MV-4-11 (cell line): Measurements from ENCODE around the gene RNF152.

Experiments used
- DNase-seq: peaks from one replicate; lab custom pipeline; 2025; lab: John Stamatoyannopoulos, UW

The RNF152 gene

DNA sequence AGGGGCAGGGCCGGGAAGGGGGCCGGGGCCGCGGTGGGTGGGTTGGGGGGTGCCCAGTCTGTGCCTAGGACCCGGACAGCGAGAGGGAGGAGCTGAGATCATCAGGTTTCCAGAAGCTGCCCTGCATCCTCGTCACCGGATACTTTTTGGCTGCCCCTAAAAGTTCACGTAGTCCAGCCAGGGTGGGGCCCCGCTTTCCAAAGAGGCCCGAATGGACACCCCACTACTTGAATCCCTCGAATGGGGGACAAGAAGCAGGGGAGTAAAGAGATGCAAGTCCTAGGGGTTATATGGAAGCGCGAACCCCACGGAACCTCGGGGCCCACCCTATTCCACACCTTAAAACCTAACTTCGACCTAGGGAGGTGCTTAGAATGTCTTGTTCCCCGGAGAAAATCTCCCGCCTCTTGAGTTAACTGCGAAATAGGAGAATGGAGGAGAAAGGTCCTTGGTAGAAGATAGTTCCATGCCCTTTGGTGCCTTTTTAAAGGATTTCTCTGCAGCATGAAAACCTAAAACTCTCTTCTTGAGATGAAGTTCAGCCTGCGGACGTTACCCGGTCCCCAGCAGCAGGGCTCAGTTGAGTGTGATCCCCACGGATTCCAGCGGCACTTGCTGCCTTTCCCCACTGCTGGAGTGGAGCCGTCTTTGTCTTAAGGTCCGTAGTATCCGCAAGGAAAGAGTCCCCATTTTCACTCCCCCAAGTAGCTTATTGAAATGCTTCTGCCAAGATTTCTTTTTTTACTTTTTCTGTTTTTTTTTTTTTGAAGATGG, 2.1 kb upstream of the RNF152 start:
- DNase-seq, result no peak

DNA sequence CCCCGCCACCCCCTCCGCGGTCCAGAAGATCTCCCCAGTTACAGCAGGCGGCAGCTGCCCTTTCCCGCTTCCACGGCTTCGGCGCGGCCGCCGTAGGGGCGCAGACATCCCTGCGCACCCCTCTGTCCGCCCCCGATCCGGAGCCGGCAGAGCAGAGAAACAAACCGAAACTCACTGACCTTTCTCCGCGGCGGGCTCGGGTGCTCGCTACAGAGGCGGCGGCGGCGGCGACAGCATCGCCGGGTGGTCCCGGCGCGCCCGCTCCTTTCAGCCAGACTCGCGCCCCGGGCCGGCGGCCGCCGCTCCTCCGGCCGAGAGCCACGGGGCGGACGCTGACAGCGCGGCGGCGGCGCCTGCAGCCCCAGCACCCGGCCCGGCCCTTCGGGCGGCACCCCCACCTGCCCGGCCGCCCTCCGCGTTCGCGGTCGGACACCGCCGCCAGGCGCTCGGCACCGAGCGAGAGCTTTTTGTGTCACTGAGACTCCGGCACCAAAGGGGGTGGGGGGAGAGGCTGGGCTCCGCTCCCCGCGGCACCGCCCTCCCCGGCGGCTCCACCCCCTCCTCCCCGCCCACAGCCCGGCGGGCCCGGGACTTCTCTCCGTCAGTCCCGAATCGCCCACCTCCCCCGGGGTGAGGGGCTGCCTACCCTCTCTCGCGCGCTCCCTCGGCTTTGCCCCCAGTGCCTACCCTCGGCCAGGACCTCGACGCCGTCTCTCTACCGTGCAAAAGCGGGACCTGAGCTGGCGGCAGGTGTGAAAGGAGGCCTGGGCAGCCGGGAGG, 1.4 kb upstream of the RNF152 start:
- no peak for DNase-seq

DNA sequence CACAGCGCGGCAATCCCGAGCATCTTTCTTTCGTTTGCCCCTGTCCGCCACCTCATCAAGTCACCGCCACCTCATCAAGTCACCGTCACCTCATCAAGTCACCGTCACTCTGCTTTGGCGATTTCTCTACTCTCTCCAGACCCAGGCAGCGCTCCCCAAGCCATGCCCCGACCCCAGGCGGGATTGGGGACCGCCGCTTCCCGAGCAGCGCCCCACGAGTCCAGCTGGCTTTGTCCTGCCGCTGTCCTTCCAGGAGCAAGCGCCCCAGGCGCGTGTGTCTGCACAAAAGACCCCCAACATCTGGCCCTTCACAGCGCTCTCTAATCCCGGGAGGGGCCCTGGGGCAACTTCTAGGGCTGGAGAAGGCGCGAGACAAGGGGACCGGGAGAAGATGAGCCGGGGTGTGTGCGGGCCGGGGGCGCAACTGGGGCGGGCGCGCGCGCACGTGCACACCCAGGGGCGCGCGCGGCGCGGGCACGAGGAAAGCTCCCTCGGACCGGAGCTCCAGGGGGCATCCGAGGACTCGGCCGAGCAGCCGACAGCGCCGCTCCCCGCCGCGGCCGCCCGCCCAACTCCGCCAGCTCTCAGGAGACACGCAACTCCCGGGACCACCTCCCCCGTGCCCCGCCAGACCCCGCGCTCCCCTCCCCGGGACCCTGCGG, 633 bp upstream of the RNF152 start:
- no peak for DNase-seq

DNA sequence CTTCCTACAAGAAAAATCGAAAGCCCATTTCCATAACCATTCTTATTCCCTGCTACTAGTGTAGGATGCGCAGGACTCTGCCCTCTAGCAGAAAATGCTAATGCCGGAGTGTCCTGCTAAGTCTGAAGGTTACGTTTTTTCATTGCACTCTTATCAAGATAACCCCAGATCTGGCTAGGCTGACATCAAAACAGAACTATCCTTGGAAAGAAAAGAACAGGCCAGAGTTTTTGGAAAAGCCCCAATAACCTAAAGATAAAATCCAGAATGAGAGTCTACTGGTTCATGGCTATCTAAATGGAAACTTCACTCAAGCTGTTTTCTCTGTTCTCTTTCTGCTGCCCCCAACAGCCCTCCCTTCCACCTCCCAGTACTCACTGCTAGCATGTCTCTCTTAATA, 913 bp downstream of the RNF152 start:
- no peak for DNase-seq

DNA sequence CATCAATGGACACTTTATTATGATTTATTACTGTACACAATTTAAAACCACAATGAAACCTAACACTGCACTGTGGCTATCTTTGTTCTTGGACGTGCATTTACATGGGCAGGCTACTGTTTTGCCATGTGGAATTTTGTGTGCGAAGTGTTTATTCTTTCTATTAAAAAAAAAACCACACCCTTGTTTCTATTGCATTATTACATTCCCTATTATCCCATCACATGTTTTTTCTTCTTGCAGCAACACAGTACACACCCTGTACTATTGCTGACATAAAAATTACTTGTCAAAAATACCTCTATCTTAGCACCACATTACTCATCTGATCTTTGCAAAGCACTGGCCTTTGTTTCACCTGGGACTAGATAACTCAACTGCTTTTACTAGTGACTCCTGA, 1.5 kb downstream of the RNF152 start:
- no peak for DNase-seq

DNA sequence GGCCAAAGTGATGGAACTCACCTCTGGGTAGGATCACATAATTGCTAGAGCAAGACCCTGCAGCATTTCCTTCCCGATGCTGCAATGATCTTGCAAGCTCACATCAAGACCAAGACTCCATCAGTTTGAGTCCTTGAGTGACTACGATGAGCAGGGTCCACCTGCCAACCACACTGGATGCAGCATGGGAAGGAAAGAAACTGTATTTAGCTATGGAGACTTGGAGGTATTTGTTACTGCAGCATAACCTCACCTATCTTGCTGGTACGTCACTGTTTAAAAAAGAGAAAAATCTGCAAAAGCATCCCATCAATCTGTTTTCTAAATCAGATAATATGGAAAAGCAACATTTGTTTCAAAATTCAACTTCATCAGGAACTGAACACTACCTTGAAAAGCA, 2.5 kb downstream of the RNF152 start:
- DNase-seq, result no peak

DNA sequence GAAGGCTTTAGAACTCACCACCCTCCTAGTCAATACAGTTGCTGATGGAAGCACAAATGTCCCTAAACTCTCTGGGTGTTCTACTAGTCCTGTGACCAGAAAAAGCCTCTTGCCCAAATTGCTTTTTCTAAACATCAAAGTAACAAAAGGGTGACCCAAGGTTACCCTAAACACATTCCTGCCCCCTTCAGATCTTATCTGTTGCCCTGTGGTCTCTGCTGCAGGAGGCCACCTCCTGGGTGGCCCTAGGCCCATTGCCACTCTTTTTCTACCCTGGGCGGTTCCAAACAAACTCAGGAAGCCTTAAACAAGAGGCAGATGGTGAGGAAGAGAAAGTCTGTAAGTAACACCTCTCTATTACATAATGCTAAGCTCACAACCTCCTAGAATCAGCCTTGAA, 3.3 kb downstream of the RNF152 start:
- no peak for DNase-seq

DNA sequence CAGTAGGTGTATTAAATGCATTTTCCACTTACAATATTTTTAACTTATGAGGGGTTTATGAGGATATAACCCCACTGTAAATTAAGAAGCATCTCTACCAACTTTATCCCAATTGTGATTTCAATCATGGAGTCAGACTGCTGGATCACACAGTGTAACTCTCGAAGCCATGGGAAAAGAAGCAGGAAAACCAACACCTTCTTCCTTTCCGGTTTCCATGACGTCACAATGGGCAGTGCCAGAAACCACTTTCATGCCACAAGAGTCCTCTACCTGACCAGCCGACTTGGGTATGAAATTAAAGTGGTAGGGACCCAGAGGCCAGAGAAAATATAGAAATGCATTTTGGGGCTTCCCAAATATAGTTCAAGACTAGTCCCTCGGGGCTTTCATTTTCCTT, 4.2 kb downstream of the RNF152 start:
- no peak for DNase-seq

DNA sequence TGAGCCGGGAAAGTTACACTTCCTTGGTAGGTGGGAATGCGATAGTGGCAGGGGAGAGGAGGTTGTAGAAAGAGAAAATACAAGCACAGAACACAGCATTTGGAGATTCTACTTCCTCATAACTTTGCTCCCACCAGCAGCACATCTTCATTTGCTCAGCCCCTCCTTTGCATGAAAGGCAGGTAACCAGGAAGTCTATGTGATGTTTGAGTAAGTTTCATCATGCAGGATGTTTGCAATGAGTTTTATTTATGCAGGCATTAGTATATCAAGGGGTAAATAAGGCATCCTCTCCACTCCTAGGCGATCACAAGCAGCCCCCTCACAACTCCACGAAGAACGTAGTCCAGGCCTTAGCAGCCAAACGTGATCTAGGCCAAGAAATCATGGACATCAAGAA, 5.0 kb downstream of the RNF152 start:
- no peak for DNase-seq

DNA sequence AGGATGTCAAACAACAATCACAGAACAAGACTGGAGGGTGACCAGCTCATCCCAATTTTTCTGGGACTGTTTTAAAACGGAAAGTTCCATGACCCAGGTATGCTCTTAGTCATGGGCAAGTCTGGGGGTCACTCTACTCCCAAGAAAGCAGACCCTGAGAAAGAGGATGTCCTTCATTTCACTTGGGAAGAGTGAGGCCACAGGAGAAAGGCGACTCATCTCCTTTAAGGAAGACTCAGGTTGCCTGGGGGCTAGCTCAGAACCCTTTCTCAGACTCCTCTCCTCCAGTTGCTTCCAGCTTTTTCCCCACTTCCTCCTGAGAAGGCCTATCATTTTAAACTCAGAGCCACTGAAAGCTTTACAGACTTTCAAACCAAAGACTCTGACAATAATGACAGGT, 9.3 kb downstream of the RNF152 start:
- DNase-seq, result no peak

DNA sequence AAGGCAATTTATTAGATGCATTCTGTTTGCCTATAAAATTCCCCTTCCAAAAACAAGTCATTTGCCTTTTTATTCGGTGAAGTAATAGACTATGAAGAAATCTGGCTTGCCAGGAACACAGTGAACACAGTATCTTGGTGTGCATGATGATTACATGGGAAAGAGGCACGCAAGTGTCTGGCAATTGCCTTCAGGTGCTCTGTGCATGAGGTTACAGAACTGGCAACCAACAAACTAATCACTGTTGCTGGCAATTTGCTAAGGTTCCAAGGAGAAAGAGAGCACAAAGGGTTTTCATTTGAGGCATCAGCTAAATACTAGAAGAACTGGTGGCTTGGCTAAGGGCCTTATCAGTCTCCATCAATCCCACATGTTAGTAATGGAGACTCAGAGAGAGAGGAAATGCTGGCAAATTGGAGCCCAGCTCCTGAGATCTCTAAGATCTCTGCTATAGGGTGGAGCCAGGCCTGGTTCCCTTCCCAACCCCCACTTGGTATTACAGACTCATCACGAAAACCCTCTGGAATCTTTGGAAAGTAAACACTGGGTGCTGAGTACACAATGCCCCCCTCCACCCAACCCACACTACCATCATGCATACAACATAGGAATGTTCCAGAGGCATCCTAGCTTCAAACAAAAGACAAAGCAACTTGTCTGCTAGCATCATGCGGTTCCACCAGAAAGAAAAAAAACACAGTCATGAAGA, 10.4 kb downstream of the RNF152 start:
- DNase-seq, result no peak

DNA sequence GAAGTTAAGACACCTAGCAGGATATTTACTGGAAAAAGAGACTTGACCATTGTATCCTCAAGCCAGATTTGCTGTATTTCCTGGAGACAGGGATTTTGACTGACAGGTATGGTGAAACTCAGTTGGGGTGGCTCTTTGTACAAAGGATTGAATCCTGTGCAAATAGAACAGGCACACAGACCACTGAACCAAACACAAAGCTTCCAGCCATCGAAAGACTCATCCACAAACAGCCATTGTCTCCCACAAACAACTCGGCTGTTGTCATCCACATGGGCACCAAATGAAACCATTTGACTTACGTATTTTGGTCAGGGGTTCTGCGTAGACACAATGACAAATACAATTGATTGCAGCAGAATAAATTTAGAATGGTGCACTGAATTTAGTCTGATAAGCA, 15.9 kb downstream of the RNF152 start:
- DNase-seq, result no peak

DNA sequence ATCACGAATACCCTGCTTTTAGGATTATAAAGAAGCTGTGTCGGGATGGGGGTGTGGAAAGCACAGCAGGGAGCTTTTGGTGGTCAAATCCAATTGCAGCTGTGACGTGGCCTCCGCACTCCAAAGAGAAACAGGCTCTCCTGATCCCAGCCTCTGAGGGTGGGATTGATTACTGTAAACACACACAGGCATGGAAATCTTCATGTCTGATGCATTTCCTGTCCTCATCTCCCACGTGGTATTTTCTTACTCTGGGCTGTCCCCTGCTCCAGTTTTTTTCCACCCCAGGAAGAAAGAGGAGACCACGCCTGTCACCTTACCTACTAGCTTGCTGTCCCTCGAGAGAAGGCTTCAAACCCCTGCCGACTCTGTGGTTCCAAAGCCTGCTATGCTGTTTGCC, 22.7 kb downstream of the RNF152 start:
- DNase-seq, result no peak

DNA sequence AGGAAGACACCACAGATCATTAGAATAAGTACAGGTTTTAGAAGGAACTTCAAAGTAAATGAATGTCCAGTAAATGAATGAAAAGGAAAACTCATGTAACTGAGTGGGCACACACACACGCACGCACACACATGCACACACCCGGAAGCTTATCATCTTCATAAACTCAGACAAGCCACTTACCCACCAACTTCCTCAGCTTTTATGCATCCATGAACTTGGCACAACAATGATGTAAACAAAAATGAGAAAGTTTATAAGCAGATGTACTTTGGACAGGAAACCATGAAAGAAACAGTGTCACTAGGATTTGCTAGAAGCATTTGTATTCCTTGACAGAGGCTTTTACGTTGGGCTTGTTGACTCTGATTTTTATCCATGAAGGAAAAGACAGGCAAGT, 23.2 kb downstream of the RNF152 start:
- DNase-seq, result no peak

DNA sequence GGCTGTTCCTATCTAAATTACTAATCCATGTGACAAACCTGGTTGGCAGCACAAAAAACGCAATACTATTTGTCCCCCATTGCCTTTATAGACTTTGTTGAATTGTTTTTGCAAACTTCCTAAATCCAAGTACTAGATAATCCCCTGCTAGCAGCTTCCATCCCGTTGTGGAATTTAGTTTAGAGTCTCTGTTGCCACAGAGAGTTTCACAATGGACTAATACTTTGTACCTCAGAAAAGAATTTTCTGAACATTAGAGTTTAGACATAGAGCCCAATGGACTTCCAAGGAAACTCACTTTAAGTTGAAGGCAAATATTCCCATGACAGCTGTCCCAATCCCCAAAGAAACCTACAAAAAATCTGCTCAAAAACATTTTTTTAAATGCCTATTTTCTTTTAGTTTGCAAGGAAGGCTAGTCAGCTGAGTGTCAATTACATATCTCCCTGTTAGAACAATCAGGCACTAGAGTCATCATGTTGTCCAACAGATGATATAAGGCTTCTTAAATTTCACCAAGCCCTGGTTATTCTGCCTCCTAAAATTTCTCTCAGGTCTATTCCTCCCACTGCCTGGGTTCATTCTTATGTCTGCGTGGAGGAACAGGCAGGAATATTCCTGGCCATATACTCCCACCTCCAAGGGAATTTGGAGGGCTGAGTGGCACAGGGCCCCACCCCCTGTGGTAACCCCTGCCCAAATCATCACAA, 27.2 kb downstream of the RNF152 start:
- no peak for DNase-seq

DNA sequence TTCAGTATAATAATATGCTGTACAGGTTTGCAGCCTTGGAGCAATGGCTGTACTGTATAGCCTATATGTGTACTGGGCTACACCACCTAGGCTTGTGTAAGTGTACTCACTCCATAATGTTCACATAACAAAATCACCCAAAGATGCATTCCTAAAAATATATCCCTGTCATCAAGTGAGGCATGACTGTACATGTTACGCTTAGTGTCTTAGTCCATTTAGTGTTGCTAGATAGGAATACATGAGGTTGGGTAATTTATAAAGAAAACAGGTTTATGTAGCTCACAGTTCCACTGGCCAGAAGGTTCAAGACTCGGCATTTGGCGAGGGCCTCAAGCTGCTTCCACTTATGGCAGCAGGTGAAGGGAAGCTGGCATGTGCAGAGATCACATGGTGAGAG, 31.4 kb downstream of the RNF152 start:
- no peak for DNase-seq

DNA sequence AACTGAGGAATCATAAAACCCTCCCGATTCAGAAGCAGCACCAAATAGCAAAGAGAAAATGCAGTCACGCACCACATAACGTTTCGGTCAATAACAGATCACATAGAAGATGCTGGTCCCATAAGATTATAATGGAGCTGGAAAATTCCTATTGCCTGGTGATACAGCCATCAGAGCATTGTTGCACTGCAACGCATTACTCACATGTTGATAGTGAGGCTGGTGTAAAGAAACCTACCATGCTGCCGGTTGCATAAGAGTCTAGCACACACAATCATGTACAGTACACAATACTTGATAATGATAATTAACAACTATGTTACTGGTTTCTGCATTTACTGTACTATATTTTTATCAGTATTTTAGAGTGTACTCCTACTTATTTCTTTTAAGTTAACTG, 32.5 kb downstream of the RNF152 start:
- DNase-seq, result no peak

DNA sequence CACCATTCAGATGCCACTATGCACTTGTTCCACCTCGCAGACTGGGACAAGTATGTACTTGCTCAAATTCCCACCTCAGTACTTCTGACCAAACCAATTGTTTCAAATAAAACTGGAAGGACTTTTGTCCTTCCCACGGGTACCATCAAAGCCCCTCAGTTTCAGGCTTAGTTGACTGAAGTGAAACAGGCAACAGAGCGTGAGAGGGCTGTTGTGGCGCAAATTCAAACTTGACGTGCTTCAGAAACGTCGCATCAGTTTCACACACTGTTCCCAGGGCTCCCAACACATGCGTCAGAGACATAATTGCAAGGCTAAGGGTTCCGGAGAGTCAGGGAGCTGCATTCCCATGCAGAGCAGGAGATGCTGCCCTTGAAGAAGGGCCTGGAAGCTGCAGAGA, 33.7 kb downstream of the RNF152 start:
- no peak for DNase-seq

DNA sequence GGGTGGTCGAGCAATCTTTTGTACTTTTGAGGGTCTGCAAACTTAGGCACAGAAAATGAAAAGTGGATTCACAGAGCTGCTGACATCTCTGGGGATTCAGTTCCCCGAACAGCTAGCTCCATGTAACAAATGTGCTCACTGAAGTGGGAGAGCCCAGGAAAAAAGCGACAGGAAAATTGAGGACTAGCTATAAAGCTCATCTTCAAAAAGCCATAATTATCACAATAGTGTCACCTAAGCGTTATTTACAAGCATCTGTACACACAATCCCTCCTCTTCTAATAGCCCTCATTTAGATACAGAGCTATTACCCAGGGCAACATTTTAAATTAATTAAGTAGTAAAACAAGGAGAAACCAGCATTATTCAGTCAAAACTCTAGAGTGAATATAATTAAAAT, 36.1 kb downstream of the RNF152 start:
- no peak for DNase-seq

DNA sequence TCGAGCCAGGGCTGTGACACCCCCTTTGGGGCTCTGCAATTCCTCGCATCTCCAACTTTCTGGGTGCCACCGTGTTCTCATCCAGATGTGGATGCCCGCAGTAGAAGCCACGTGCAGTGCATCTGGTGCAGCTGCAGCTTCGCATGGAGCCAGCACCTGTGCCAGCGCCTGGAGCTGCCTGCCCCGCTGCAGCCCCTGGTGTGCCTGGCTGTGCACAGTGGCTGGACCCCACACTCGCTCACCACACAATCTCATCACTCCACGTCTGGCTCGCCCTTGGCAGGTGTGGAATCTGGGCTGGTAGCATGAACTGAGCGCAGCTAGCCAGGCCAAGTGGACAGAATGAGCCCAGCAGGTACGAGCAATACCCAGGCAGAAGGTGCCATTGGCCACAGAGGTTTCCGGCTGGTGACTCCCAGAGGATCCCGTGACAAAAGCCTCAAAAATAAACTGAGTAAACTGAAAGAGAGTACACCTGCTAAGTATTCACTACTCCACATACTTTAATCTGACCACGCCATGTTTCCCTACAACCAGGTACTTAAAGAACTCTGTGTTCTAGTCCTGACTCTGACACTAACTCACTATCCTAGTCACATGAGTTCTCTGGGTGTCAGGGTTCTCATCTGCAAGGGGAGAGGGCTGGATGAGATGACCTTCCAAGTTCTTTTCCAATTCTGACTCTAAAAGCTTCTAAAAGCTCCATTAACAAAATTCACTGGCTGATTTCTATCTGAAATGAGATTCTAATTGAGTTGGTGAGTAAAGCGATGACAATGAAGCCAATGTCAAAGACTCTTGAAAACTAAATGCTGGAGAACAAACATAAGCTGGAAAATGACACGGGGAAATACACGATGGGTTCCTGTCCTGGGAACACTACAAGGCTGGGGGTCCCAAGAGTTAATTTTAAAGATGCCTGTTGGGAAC, 37.1 kb downstream of the RNF152 start:
- no peak for DNase-seq
